Stimulated activated CD4-positive, alpha-beta T cell treated with anti-CD3 and anti-CD28 coated beads, TNF-alpha, amount 100 ng/mL, for 48 hours (primary cell): ENCODE data around the gene ADSL.
A peak's percentile ranks its signal among the peaks of the same experiment; 100 is the strongest.

ENCODE experiments used
- DNase-seq, 3 donors: peaks; one replicate each; pipeline ENCODE4 v3.0.0-alpha.2; 2020; ENCODE audit warnings: low read depth in 3 of 3

Gene ADSL

DNA sequence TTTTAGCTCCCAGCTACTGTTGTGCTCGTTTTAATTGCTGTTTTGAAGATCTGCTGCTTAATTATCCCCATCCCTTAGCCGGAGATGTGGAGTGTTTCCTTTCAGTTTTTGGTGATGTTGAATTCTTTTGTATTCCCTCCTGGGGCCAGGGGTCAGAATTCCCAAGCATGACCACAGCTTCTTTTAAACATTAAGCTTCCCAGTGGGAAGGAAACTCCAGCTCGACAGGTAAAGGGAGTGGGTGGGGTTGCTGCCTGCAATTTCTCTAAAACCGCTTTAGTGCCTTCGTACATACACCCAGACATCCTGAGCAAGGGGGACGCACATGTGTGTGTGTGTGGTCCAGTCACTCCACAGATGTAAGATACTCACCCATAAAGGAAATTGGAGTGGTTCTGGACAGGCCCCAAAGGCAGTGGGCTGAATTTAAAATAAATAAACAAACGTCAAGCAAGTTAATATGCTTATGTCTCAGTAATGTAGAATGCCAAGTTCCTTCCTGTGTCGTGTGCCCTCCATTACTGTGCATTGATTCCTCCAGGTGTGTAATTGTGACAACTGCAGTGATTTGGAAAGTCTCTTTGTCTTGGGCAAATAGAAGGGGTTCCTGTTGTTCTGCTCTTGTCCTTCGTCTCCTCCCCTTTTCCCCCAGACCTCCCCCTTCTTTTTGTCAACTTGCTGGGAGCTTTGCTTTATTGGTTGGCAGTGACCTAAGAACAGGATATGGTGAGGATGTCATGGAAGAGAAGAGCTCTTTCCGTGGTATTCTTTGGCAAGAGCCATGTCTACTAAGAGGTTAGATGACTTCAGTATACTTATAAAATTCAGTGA, 19.2 kb upstream of the ADSL start:
- DNase-seq: no peak

DNA sequence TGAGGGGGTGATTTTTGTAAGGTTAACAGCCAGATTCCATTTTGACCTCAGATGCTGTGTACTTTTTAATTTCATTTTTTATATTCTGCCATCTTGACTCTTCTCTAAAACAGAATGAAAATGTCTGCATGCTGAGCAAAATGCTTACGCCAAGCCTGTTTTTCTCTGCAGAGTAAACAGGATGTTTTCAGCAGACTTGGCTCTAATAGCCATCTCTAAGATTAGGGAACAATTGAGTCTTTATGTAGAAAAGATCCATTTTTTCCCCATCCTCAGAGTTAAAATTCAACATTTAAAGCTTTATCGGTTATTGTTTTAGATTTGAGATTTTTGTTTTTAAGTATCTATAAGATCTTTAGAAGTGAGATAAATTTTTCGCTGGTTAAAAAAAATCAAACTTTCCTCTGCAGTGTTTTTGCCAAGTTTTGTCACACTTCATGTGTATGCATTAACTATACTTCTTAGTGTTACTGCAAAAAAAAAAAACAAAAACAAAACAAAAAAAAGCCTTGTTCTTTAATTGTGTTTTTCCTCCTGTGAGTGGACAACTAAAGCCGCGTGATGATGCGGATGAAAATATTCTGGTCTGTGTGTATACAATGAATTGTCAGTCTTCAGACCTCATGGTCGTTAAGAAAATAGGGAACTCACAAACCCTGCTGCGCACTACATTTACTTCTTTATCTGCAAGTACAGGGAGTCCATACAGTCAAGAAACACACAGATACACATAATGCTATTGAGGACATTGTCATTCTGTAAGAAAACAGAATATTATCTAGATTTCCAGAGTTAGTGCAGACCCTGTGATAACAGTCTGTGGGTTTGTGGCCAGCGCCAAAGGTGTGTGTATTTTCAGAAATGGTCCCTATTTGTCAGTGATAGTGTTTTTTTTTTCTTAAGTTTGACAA, 17.5 kb upstream of the ADSL start:
- DNase-seq: no peak

DNA sequence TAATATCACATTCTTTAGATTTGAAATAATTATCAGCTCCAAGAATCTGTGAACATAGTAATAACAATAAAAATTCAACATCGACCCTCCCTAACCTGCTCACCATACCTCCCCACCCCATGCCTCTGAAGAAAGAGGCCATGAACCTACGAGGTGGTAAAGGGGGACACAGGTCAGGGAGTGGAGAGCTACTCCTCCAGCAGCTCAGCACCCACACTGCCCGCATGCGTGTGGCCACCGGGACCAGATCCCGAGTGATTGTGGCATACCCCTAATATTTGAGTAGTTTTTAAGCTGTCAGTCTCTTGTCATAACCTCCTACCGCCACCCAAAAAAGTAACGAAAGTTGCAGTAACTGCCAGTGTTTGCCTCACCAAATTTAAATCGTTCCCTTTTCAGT, 16.8 kb upstream of the ADSL start:
- DNase-seq: no peak

DNA sequence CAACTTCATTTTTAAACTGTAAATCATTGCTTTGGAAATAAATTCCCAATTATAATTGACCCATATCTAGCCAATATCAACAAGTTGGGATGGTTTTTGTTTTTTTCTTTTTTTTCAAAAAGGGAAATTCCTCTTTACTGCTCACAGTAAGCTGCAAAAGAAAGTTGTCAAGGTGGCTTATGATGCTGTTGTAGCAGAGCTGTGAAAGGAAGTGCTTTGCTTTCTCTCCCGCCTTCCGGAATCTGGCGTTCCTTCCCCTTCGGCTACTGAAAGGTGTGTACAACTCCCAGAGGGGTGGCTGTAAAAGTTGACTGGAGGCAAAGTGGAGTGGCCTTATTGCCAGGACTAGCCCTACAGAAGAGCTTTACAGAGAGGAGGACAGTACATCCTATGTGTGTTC, 16.2 kb upstream of the ADSL start:
- DNase-seq: no peak

DNA sequence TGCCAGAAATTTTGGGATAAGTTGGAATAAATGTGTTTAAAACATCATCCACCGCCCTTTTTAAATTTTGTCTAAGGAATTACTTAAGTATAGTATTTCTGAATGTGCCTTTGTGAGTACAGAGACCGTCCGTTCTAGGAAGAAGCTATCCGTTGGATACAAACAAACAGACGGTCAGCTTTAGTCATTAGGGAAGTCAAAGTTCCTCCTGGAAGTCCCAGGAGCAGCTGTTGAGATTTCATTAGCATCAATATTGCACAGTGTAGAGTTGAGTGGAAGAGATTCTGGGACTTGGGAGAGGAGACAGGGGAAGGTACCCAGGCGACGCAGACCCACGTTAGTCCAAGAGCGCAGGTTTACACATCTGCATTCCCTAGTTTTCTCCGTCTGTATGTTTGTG, 15.7 kb upstream of the ADSL start:
- DNase-seq: no peak

DNA sequence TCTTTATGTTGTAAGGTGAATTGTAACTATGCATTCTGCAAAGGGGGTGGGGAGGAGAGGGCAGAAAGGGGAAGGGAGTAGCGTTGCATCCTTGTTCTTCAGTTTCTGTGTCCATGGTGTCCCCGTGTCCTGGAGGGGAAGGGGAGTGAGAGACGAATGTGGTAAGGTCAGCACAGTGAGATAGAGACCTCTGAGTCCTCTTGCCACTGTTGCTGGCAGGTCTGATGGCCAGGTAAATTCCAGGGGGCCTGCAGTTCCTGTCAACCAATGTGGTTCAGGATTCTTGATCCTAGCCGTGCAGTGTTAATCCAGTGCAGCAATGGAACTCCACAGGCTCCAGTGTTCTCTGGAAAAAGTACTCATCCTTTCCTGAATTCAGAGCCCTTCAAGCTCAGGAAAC, 14.6 kb upstream of the ADSL start:
- no peak for DNase-seq

DNA sequence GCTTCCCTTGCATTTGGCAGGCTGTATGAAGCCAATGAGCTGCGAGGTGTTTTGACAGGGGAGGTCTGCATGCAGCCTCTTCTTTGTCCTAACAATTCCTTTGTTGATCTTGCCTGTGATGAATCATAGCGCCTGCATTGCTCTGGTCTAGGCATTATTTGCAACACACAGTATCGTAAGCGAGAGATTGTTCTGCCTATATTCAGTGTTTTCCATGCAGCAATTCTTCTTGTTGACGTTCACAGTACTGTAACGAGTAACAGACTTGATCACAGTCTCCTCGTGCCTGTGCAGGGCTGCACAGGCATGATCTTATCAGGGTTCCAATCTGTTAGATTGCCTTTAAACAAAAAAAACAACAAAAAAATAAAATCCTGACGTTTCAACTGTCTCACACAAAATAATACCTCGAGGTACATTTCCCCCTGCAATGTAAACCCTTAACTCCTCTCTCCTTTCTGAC, 13.9 kb upstream of the ADSL start:
- no peak for DNase-seq

DNA sequence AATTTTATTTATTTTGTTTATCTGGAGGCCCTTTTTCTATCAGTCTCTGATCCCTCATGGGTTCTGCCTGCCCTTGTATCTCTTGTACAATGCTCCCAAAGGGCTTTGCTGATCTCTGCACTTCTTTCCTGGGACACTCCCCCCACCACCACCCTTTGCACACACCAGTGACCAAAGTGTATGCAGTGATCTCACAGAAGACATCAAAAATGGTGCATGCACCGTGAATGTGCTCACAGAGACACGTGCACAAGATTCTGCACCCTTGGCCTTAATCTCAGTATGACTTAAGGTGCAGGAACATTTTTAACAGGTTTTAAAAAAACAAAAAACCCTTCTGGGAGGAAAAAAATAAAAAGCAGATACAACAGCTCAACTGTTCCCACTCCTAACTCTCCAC, 12.2 kb upstream of the ADSL start:
- DNase-seq: no peak

DNA sequence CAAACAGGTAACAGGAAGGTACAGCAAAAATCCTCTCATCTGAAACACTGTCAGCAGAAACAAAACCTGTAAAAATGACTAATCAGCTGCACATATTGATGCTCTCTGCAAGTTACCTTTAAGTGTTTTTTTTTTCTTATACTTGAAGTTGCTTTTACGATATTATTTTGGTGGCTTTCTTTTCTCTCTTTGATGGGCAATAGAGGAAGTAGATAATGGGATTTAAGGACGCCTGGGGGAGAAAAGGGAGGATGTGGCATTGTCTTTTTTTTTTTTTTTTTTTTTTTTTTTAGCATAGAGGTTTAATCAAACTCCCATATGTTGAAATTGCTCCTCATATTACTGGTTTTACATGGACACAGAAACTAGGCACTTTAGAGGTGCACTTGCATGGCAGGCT, 11.4 kb upstream of the ADSL start:
- no peak for DNase-seq

DNA sequence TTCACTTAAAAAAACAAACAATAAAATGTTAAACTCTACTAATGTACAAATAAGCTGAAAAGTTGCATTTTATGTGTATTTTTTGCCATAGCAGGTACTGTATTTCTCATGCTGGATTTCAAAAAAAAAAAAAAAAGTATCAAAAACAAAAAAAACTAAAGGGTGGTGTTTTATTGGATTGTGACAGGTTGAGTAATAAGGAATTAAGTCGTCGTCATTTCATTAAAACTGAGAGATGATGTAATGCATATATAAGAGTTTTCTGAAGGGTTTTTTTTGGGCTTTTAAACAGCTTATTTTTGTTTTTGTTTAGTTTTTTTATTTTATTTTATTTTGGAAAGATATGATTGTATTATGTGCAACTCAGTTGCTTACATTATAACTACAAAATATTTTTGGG, 10.9 kb upstream of the ADSL start:
- DNase-seq: no peak

DNA sequence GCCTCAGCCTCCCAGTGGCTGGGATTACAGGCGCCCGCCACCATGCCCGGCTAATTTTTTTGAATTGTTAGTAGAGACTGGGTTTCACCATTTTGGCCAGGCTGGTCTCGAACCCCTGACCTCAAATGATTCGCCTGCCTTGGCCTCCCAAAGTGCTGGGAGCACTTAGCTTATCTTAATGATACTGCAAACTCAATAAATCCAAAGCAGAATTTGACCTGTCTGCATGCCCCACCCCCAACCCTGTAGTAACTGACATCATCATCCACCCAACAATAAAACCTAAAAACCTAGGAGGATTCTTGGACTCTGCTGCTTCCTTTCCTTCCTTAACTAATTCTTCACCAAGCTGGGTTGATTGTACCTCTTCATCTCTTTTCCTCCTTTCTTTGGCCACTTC, 6.3 kb upstream of the ADSL start:
- no peak for DNase-seq

DNA sequence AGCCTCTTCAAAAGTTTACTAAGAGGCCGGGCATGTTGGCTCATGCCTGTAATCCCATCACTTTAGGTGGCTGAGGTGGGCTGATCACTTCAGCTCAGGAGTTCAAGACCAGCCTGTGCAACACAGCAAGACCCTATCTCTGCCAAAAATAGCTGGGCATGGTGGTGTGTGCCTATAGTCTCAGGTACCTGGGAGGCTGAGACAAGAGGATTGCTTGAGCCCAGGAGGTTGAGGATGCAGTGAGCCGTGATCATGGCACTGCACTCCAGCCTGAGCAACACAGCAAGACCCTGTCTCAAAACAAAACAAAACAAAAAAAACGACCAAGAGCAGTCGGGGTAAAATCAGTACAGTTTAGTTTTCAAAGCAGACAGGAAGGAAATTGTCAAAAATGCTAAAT, 4.7 kb upstream of the ADSL start:
- no peak for DNase-seq

DNA sequence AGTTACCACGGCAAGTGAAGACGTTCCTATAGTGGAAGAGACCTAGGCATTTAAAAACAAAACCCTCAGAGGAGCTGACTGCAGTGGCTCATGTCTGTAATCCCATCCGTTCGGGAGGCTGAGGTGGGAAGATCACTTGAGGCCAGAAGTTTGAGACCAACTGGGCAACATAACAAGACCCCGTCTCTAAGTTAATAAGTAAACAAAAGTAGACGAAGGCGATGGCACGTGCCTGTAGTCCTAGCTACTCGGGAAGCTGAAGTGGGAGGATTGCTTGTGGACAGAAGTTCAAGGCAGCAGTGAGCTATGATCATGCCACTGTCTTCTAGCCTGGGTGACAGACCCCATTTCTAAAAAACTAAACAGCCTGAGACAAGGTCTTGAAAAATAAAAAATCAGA, 3.8 kb upstream of the ADSL start:
- DNase-seq: no peak

DNA sequence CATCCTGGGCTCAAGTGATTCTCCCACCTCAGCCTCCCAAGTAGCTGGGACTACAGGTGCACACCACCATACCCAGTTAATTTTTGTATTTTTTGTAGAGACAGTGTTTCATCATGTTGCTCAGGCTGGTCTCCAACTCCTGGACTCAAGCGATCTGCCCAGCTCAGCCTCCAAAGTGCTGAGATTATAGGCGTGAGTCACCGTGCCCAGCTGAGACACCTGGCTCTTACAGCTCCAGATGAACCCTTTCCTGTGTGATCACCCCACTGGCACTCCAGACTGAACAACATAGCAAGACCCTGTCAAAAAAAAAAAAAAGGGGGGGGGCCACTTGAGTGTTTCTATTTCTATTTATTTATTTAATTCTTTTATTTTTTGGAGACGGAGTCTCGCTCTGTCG, 1.0 kb upstream of the ADSL start:
- no peak for DNase-seq

DNA sequence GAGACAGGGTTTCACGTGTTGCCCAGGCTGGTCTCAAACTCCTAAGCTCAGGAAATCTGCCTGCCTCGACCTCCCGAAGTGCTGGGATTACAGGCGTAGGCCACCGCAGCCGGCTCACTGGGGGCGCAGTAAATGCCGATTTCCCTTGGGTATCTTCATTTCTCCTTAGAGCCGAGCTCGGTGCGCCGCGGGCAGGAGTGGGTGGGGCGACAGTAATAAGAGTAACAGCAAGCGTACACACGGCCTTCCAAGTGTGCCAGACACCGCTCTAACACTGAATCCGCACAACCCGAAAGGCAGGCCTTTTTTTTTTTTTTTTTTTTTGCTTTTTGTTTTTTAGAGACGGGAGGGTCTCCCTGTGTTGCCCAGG, 500 bp upstream of the ADSL start:
- peak; percentile 20 to 49 (median 32) for DNase-seq

DNA sequence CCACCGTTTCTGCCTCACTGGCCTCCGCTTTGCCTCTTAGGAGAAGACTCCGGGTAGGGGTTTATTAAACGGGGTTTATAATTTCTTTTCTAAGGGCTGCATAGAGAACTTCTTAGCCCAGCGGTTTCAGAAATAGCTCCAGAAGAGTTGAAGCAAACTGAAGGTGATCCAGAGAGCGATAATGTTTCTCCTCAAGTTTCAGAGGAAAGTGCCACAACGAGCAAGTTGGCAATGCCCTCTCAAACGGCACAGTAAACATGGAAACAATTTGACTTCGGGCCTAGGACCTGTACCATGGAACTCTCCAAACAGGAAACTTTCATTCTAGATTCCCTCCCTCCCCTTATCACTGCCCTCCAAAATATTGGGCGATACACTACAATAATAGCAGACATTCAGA, 1.0 kb downstream of the ADSL start:
- no peak for DNase-seq

DNA sequence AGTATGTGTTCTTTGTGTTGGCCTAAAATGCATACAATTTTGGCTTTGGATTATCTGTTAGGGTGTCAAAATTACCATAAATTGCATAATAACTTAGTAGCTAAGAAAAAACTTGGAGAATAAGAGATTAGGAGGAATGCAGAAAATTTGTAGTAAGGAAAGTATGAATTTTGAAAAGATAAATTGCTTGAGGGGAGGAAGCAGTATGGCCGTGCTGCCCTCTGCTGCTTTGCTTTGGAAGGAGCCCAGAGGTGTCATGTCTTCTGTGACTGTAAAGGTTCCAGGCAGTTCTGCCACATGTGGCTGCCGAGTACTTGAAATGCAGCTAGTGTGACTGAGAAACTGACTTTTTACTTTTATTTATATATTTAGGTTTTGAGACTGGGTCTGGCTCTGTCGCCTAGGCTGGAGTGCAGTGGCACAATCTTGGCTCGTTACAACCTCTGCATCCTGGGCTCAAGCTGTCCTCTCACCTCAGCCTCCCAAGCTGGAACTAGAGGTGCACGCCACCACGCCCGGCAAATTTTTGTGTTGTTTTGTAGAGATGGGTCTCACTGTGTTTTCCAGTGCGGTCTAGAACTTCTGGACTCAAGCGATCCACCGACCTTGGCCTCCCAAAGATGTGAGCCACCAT, 1.8 kb downstream of the ADSL start:
- DNase-seq: peak; percentile 43

DNA sequence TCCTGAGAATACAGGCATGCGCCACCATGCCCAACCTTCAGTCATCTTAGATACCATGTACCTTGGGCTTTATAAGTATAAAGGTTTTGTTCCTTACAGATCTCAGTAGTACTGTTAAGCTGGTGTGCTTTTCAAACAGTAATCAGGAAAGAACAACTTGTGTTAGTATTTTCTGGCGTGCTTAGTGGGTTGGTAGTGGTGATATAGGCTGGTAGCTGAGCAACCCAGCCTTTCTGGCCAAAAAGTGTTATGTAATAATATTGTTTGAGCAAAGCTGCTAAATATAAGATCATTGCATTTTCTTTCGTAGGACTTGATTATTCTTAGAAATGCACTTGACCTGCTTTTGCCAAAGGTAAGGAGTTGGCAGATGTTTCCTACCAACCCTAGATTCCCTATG, 6.5 kb downstream of the ADSL start:
- no peak for DNase-seq

DNA sequence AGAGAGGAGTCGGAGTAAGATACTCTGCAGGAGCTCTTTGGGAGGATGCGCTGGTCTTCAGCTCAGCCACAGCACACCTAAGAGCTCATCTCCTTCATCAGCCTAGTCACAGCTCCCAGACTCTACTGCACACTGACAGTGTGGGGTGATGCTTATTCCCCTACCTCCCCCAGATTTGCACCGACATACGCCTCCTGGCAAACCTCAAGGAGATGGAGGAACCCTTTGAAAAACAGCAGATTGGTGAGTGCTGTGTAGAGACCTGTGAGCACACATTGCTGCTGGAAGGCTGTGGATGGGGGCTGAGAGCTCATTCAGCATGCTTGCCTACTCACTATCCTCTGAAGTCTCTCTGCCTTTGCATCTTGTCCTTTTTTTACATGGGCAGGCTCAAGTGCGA, 14.8 kb downstream of the ADSL start:
- no peak for DNase-seq

DNA sequence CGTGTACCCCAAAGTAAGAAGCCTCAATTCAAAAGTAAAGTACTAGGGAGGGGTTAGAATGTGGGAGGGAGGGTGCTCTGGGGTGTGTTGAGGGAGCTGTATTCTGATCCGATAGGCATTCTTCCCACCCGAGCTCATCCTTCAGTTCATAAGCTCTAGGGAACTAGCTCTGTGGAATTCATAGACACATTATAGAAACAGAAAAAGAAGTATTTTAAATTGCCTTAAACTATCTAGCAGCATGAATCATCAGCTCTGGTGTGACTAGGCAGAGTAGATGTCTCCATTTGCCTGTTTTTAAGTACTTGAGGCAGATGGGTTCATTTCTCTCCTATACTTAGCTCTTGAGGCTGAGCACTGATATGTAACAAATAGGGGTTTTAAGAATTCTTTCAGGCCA, 16.8 kb downstream of the ADSL start:
- DNase-seq: no peak

DNA sequence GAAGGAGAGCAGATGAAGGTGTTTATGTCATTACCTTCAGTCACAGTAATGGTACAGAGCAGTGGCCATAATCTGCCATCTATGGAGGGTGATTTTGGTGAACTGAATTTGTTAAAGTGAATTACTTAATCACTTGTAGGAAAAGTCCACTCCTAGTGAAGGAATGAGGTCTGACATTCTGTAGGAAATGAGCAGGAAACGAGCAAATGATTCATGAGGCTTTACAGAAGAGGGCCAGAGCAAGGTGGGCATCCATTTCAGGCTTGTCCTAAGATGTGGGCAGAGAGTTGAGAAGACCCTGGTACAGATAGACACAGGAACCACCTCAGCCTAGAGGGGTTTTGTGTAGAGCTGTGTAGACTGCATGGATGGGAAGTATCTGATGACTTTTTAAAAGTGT, 18.1 kb downstream of the ADSL start:
- no peak for DNase-seq

DNA sequence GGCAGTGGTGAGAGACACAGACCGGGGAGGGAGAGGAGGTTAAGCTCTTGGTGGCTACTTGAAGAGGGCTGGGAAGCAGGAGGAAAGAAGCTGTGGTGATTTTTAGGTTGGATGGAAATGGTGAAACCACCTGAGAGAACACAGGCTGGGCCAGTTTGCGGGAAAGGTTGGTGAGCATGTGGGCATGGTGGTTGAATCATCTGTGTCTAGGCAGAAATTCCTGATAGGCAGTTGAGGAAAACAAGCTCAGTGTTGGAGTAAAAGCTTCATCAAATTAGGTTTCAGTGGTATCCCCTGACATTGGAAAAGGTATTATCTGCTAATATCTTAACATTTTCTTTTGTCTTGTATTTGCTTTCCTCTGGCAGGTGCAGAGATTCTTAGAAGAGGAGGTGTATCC, 19.8 kb downstream of the ADSL start:
- no peak for DNase-seq

DNA sequence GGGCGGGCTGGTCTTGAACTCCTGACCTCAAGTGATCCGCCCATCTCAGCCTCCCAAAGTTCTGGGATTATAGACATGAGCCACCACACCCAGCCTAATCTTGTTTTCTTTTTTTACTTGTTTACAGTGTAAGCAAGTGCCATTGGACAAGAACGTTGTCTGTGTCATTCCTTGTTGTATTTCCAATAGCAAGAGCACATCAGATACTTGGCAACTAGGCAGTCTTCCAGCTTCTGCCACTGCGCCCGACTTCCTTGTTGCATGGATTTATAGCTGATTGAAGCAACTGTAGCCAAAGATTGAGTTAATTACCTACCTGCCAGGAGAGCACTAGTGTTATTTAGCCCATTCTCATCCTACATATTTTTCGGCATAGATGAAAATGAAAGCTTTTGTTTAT, 21.0 kb downstream of the ADSL start:
- DNase-seq: no peak
